HG02981 (cell line): ENCODE data around the gene CHRD.

Experiments used
- ATAC-seq: cut with Tn5 transposase; IDR thresholded peaks from one replicate; pipeline ENCODE4 v1.9.1; 2021; ENCODE audit warnings: mild to moderate bottlenecking, moderate library complexity; ENCODE audit not compliant: unreplicated experiment

CHRD gene

DNA sequence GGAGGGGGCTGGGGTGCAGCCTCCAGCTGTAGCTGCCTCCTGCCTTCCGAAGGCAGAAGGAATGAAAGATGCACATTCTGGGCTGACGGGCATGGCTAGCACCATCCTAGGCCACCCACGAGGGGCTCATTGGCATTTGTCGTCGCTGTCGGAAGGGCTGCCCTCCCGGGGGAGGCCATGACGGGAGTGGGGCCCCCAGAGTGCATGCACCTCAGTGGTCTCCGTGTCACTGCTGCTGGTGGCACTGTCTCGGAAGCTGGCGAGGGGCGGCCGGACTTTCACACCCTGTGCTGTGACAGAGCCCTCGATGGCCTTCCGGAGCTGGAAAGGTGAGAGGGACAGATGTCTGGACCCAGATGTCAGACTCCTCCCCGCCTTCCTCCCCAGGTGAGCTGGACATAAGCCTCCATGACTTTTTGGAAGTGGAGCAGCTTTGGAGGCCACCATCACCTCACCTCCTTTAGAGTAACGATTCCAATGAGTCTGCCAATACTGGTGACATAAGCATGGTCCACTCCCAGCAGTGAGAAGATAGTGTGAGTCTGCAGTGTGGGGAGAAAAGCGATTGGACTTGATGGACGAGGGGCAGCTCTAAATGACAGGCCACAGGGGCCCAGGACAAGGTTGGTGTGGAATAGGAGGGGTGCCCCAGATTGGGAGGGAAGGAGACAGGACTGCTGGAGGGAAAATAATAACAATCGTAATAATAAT, 33.2 kb upstream of the CHRD start:
- ATAC-seq = no peak

DNA sequence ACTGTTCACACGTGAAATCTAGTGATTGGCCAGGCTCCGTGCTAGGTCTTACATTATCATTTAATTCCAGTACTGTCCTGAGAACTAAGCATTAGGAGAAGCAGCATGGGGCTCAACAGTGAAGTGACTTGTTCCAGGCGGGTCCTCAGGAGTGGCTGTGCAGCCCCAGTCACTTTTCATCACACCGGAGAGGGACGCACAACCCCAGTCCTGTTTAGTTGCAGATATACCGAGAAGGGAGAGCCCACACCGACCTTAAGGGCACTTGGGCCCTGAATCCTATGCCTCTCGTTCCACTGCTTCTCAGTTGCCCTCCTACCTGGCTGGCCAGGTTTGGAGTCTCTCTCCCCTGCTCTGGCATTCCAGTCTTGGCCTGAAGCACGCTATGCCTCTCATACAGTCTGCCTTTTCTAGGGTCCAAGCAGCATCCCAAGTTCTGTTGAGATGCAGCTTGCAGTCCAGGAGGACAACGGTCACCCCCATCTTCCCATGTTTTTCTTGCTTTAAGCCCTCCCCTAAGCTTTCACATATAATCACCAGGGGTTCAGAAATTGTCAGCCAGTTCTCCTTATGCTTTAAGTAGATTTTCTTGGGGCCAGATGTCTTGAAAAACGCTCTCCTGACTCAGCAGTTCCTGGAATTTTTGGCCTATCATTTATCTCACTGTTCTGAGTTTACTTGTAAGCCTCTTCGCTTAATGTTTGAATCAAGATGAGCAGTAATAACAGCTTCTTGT, 32.4 kb upstream of the CHRD start:
- no peak for ATAC-seq

- no peak for ATAC-seq
Measured at GRCh38 chr3:184348057-184348382, 31.8 kb upstream of the CHRD start.

DNA sequence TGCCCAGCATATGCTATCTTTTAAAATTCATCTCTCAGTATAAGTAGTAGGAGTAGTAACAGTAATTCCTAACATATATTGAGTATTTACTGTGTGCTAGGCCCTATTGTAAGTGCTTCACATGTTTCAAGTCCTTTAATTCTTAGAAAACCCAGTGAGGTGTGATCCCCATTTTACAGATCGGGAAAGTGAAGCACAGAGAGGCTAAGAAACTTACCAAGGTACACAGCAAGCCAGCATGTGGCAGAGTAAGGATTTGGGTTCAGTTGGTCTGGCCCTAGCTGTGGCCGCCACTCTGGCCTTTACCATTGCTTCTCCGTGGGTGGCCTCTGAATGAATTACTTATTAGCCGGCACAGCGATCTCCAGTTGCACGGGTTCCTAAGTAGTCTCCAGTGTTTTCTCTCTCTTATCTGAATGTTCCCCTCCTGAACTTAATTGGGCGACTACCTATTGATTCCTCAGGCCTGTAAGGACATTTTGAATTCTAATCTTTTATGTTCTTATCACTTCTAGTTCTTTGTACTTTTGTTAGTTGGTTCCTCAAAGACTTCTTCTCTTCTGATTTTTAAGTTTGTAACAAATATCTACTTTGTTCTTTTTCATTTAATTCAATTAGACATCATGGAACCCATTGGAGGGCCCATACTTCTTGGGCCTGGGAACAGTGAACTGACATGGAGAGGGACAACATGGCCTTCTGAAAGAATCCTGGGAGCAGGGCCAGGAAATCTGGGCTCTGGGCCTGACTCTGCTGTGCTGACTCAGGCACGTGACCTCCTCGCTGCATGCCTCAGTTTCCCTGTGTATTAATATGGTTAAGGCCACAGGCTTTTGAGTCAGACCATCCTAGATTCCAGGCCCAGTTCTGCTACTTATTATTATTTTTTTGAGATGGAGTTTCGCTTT, 30.0 kb upstream of the CHRD start:
- no peak for ATAC-seq

GRCh38 chr3:184350618-184351017, 29.2 kb upstream of the CHRD start:
- no peak for ATAC-seq

DNA sequence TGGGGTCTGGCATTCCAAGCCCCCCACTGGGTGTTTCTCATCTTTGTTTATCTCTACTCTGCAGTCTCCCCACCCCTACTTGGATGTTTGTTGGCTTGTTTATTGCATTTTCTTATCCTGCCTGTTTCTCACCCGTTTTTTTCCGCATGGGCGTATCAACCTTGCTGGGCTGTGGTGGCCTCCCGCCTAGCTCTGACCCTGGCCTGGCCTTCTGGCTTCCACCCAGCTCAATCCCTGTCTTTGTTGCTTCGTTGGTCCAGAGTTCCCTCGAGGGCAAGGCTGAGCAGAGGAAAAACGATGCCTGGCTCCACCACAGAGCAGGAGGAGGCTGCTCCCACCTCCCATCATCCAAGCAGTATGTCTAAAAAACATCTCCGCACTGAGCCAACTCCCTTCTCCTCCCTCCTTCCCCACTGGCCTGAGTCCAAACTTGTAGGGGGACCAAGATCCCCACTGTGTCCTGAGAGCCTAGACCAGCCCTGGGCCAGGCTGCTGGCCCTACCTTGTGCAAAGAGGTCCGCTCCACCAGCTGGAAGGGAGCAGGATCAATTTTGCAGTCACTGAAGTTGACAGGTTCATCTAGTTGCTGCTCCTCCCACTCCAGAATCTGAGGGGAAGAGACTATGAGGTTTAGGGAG, 28.2 kb upstream of the CHRD start:
- ATAC-seq = no peak

GRCh38 chr3:184352149-184352785, 27.6 kb upstream of the CHRD start:
- ATAC-seq = no peak

DNA sequence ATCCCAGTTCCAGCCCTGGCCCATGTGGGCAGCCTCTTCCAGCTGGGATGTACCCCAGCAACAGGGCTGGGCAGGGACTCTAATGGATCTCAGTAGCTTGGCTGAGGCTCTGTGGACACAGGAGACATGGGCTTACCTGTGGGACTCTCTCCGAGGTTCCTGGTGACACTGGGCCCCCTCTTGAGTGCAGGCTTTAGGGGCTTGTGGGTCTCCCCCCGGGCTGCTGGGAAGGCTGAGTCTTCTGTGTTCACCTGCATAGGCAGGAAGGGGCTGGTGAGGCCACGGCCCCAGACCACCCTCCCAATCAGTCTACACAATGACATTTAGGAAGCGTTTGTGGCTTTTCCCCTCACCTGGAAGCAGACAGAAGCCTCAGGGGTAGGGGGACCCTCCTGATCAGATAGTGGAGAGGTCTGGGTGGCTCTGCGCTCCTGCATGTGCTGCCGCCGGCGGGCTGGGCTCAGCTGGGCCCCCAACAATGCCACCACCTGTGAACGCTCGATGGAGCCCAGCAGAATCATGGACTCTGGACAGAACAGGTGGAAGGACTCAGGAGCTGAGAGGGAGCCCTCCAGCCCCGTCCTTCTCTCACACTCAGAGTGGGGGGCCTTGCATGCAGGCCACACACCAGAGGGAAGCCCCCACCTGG, 26.8 kb upstream of the CHRD start:
- no peak for ATAC-seq

GRCh38 chr3:184353546-184353941, 26.3 kb upstream of the CHRD start:
- ATAC-seq = no peak

DNA sequence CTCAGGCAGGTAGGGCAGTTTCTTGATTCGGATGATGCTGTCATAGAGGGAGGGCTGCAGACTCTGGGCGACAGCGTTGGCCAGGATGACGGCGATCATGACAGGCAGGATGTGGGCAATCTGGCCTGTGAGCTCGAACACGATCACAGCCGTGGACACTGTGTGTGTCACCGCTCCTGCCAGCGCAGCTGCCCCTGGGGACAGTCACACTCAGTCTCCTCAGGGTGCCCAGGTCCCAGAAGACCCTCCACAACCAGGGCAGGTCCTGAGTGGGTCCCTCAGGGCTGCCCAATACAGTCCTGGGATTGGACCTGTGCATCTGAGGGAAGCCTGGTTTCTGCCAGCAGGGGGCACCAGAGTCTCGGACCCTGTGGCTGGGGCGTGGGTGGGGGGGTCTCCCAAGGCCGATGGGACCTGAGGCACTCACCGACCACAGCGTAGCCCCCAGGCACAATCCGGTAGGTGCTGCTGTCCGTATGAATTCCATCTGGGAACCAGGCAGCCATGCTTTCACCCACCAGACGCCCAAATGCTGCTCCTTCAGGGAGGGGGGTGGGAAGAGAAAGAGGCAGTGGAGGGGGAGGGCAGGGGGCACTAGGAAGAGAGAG, 25.6 kb upstream of the CHRD start:
- no peak for ATAC-seq

- no peak for ATAC-seq
Measured at GRCh38 chr3:184354754-184355153, 25.1 kb upstream of the CHRD start.

GRCh38 chr3:184355261-184356040, 24.4 kb upstream of the CHRD start:
- ATAC-seq = no peak

DNA sequence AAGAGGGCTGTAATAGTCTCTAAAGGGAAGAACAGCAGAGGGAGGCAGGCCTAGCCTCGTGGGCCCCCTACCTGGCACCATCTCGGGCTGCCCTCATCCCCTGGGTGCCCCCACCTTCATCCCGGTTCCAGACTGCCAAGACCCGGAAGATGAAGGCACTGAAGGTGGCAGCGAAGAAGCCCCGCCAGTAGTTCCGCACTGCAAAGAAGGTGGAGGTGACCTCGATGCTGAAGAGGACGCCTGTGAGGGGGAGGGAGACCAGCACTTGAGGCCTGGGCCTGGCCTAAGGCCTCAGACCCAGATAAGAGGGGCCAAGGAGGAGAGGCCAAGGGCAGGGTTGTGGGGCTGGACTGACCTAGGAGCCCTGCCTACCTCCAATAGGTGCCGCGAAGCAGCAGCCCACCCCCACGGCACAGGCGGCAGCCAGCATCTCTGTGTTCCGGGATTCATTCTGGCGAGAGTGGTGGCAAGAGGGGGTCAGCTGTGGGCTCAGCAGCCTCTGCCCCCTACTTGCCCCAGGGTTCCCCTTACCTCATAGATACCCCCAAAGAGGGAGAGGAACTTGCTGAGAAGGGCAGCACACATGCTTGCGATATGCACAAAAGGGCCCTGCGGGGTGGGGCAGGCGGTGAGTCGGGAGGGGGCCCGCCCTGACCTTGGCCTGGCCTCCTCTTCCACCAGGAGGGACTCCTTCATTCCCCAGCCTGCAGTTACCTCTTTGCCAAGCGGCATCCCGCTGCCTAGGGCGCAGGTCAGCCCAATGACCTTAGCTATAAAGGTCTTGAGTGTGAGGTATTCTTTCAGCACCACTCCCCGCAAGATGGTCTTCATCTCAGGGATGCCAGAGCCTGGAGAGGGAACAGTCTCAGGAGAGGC, 22.4 kb upstream of the CHRD start:
- ATAC-seq = no peak

DNA sequence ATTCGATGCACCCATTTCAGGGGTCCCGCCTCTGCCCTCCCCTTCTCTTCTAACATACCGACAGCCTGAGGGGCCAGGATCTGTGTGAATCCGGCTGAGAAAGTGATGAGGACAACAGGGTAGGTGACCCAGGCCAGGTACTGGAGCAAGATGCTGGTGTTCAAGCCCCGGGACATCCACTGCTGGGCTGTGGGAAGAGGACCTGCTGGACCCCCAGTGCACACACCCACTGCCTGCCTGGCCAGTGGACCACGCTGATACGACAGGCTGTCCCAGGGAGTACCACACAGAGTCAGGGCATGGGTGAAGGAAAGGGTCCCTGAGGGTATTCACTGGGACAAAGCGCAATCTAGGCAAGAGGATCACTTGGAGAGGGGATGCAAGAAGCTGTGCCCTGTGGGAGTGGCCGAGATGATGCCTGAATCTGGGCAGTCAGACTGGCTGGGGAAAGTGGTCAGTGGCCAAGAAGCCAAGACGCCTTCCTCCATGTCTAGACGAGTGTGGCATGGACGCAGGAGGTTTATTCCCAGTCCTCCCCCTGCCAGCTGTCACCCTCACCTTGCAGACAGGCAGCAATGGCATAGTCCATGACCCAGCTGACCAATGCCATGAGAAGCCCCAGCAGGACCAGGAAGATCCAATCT, 21.6 kb upstream of the CHRD start:
- no peak for ATAC-seq

- ATAC-seq = no peak
Measured at GRCh38 chr3:184358921-184359350, 20.9 kb upstream of the CHRD start.

GRCh38 chr3:184359610-184360009, 20.2 kb upstream of the CHRD start:
- no peak for ATAC-seq

DNA sequence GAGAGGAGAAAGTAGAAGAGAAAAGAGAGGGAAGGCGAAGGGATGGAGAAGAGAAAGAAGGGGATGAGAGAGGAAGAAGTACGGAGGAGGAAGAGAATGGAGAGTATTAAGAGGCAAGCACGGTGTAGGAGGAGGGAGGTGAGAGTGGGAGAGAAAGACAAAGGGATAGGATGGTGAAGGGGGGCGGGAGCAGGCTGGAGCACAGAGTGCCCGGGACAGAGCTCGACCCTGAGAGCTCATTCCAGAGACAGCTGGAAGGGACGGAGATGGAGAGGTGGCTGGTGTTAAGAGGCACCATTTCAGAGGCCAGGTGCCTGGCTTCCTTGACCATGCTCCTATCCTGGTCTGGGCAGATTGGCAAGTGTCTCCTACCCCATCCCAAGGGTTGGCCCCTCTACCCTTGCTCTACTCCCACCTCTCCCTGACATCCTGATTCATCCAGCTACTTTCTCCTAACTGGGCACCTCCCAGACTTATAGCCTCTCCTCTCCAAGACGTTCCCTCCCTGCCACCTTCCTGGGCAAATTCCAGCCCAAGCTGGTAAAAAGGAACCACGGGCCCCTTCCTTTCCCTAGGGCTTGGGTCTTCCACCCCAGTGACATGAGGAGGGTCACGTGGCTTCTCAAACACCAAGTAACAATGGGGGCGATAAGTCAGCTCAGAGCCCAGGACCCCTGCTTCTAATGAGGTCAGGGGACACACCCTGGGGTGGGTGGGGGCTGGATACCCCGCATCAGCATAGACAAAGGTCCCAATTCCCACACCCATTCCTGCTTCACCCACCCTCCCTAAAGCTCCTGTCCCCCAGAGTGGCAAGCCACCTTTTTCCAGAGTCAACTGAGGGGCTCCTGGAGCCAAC, 19.6 kb upstream of the CHRD start:
- no peak for ATAC-seq
